Measurements from ENCODE around the gene GPR18.

DNA sequence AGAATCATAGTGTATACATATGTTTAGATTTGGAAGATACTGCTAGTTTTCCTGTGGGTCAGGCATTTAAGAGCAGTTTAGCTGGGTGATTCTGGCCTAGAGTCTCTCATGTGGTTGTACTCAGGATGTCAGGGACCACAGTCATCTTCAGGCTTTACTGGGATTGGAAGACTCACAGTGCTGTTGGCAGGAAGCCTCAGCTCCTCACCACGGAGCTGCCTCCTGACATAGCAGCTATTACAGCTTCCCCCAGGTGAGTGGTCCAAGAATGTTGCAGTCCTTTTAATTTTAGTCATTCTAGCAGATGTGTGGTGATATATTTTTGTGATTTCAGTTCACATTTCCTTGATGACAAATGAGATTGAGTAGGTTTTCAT is 16.9 kb upstream of the GPR18 start:
- TF ChIP-seq, protein P1, sequence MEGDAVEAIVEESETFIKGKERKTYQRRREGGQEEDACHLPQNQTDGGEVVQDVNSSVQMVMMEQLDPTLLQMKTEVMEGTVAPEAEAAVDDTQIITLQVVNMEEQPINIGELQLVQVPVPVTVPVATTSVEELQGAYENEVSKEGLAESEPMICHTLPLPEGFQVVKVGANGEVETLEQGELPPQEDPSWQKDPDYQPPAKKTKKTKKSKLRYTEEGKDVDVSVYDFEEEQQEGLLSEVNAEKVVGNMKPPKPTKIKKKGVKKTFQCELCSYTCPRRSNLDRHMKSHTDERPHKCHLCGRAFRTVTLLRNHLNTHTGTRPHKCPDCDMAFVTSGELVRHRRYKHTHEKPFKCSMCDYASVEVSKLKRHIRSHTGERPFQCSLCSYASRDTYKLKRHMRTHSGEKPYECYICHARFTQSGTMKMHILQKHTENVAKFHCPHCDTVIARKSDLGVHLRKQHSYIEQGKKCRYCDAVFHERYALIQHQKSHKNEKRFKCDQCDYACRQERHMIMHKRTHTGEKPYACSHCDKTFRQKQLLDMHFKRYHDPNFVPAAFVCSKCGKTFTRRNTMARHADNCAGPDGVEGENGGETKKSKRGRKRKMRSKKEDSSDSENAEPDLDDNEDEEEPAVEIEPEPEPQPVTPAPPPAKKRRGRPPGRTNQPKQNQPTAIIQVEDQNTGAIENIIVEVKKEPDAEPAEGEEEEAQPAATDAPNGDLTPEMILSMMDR (IDR thresholded peaks at IDR 0.05), result no peak
- no peak for TF ChIP-seq POLR2A (IDR thresholded peaks at IDR 0.05)
